ENCODE data around the gene SUOX.
"Not testable (repeated sequence)": the region's sequence is repeated elsewhere in the genome, so short reads cannot be mapped to it uniquely, and the experiment has no call there.

GRCh38 chr12:56003376-56003775, 6.3 kb downstream of the SUOX start:
- TF ChIP-seq CTCF, POLR2A (IDR thresholded peaks at IDR 0.05): not testable (repeated sequence)

All from uterus (tissue), 2 donors.